ENCODE data around the gene DSCAML1. TPM values are rescaled to one million over a fixed set of nuclear protein-coding genes. Genes with fewer than 3 reads are reported as not detected.

Gene DSCAML1
- total RNA-seq, 1 donor from 2014 or later: 1.3 TPM

DNA sequence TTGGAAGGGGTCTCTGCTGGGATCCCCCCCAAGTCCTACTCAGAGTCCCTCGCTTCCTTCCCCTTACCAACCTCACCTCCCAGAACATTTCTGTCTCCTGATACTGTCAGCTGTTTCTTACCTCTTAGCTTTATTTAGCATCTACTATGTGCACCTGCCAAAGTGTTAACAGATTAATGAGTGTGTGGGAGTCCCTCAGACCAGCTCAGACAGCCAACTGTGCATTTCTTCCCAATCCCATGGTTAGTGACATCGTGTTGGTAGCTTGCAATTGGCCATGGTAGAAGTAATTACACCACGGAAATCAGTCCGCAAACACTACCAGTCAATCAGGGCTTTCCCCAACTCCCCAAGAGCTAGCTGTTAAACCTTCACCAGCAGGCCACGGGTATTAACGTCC is 150.6 kb downstream of the DSCAML1 start:
- TF ChIP-seq CTCF (IDR thresholded peaks at IDR 0.05): no peak
- no peaks in the 10 kb centered on the region for H3K36me3 ChIP-seq
- H3K4me3 ChIP-seq: no peak overlapping the region
- no peak overlapping the region for H3K27ac ChIP-seq
- no peaks in the 10 kb centered on the region for H3K4me1 ChIP-seq
- ATAC-seq: no peak
- intact Hi-C loops (cut with DNase I): no loop called here
- no peaks in the 10 kb centered on the region for H3K9me3 ChIP-seq
- H3K27me3 ChIP-seq: peaks cover 7% of the 10 kb centered on the region
- DNase-seq: no peak

DNA sequence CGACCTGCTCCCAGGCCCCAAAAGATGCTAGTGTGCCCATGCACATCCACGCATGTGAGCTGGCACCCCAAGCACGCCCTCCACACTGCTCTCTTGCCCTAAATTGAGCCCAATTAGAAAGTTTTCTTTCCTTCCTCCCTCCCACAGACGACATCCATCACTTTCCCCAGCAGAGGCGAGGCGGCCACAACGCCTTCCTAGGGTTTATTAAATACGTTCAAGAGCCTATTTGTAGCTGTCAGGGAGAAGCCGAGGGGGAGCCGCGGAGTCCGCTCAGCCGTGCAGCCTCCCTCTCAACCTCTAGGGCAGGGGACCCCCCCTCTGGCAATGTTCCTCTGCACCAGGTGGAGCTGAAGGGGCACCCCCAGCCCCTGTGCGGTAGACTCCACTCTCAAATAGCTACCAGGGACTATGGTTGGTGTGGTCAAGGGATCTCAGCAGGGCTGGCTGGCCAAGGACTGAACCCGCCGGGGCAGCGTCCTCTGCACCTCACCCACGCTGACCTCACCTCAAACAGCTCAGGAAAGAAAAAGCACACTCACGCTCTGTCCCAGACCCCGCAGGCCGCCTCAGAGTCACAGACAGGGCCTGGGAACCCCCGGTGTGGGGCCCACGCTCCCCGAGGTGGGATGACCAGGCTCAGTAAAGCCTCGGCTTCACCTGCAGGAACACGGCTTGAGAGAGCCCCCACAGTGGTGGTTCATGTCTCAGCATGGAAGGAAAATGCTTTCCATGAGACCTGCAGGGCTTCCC is 152.4 kb downstream of the DSCAML1 start:
- no peak overlapping the region for H3K4me3 ChIP-seq
- H3K27ac ChIP-seq: no peak overlapping the region
- no peak for TF ChIP-seq CTCF (IDR thresholded peaks at IDR 0.05)
- H3K36me3 ChIP-seq: no peaks in the 10 kb centered on the region
- DNase-seq (no peak), ATAC-seq (no peak)
- H3K27me3 ChIP-seq: peaks cover 7% of the 10 kb centered on the region
- intact Hi-C loops (cut with DNase I): no loop called here
- H3K9me3 ChIP-seq: no peaks in the 10 kb centered on the region
- H3K4me1 ChIP-seq: no peaks in the 10 kb centered on the region

DNA sequence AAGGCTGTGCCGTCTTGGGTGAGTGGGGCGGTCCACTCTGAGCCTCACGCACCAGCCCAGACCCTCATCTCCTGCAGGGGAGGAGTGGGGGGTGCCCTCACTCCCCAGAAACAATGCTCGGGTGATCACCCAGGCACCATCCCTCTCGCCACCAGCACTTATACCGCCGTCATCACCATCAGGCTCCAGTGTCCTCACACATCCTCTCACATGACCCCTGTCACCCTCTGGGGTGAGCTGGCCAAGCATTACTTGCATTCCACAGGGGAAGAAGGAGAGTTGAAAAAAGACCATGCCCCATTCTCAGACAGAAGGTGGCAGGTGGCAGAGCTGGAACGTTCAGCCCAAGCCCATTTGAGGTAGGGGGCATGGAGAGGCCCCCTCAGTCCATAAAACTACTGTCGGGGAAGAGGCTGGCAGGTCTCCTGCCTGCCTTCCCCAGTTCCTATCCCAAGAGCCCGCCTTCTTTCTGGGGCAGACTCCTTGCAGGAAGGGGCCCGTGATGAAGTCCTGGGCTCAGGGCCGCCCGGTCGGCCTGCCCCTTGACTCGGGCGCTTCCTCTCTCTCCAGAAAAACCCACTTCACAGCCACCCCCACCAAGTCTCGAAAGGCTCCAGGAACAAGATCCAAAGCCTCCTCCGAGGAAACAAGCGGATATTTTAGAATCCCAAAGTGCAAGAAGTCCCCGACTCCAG is 153.3 kb downstream of the DSCAML1 start:
- H3K4me3 ChIP-seq: no peak overlapping the region
- peaks cover 7% of the 10 kb centered on the region for H3K27me3 ChIP-seq
- H3K36me3 ChIP-seq: no peaks in the 10 kb centered on the region
- ATAC-seq (peak; percentile 28), DNase-seq (peak; percentile 55)
- no peak overlapping the region for H3K27ac ChIP-seq
- H3K4me1 ChIP-seq: no peaks in the 10 kb centered on the region
- TF ChIP-seq CTCF (IDR thresholded peaks at IDR 0.05): no peak
- intact Hi-C loops (cut with DNase I): no loop called here
- no peaks in the 10 kb centered on the region for H3K9me3 ChIP-seq

DNA sequence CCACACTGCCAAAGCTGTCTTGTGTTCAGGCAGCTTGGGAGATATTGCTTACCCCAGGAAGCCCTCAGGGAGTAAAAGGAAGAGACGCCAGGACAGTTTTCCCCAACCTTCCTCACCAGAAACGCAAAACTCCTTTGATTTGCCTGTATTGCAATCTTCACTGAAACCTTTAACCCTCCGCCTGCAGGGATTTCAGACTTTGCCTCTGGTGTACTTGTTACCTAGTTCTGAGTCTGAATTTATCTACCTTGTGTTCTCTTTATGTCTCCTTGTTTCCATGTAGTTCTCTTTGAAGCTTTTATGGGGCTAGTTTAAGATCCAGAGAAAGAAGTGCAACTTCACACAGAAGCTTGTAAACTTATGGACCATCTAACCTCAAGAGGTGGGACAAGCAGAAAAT is 154.2 kb downstream of the DSCAML1 start:
- Histone ChIP-seq H3K4me3 (no peak overlapping the region), H3K9me3 (no peaks in the 10 kb centered on the region), H3K27ac (no peak overlapping the region), H3K36me3 (no peaks in the 10 kb centered on the region), H3K4me1 (no peaks in the 10 kb centered on the region), H3K27me3 (peaks cover 7% of the 10 kb centered on the region)
- no peak for TF ChIP-seq CTCF (IDR thresholded peaks at IDR 0.05)
- ATAC-seq: no peak
- intact Hi-C loops (cut with DNase I): no loop called here
- no peak for DNase-seq

DNA sequence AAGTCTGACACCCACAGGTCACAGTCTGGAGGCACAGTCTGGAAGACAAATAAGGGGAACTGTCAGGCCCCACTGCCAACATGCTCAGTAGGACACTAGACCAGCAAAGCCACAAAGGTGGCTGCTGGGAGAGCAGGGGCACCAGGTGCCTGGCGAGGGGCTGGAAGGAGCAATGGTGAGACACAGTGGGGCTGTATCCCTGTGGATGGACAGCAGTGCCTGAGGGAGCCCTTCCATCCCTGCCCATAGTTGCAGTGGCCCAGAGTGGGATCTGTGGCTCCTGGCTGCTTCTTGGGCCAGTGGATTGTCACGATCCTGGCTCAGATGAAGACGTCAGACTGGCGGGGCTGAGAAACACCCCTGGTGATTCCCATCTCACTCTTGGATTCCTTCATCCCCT is 154.6 kb downstream of the DSCAML1 start:
- intact Hi-C loops (cut with DNase I): no loop called here
- Histone ChIP-seq H3K4me1 (no peaks in the 10 kb centered on the region), H3K9me3 (no peaks in the 10 kb centered on the region), H3K36me3 (no peaks in the 10 kb centered on the region), H3K27me3 (peaks cover 7% of the 10 kb centered on the region), H3K4me3 (no peak overlapping the region), H3K27ac (no peak overlapping the region)
- no peak for ATAC-seq
- peak; percentile 52 for DNase-seq
- TF ChIP-seq CTCF (IDR thresholded peaks at IDR 0.05): no peak
